SK-N-SH treated with all-trans-retinoic acid at 6 μM for 48 hours (cell line): ENCODE data around the gene BABAM2.

Experiments
- ARNTL ChIP-seq: fragments of 450-650 bp; formaldehyde crosslinking; IDR thresholded peaks from 2 replicates; pipeline ENCODE4 v1.5.0; 2020; ENCODE audit warnings: low read depth, mild to moderate bottlenecking, moderate library complexity, borderline replicate concordance
- CREB5 ChIP-seq: fragments of 250-450 bp; sonication (Bioruptor Pico); IDR thresholded peaks from 2 replicates; pipeline ENCODE4 v1.5.1; 2020; ENCODE audit warnings: low read depth, mild to moderate bottlenecking, moderate library complexity
- GLIS3 ChIP-seq: fragments of 250-450 bp; sonication (Bioruptor Pico); IDR thresholded peaks from 2 replicates; pipeline ENCODE4 v1.5.0; 2020; ENCODE audit warnings: mild to moderate bottlenecking, moderate library complexity
- ISL1 ChIP-seq: fragments of 250-450 bp; sonication (Bioruptor Pico); IDR thresholded peaks from 2 replicates; pipeline ENCODE4 v2.1.2; 2022; ENCODE audit warnings: mild to moderate bottlenecking, moderate library complexity
- OSR1 ChIP-seq: fragments of 250-450 bp; sonication (Bioruptor Pico); IDR thresholded peaks from 2 replicates; pipeline ENCODE4 v1.8.0; 2022; ENCODE audit warnings: moderate library complexity, mild to moderate bottlenecking, inconsistent platforms
- RARB ChIP-seq: fragments of 250-450 bp; sonication (Bioruptor Pico); IDR thresholded peaks from 2 replicates; pipeline ENCODE4 v1.8.0; 2021; ENCODE audit warnings: mild to moderate bottlenecking, moderate library complexity
- SNAI2 ChIP-seq: fragments of 250-450 bp; sonication (Bioruptor Pico); IDR thresholded peaks from 2 replicates; pipeline ENCODE4 v1.5.0; 2020; ENCODE audit warnings: mild to moderate bottlenecking, moderate library complexity
- TCF4 ChIP-seq: fragments of 250-450 bp; sonication (Bioruptor Pico); IDR thresholded peaks from 2 replicates; pipeline ENCODE4 v1.8.0; 2021; ENCODE audit warnings: mild to moderate bottlenecking, moderate library complexity, borderline replicate concordance
- TOX ChIP-seq: fragments of 250-450 bp; sonication (Bioruptor Pico); IDR thresholded peaks from 2 replicates; pipeline ENCODE4 v1.8.0; 2021; ENCODE audit warnings: mild to moderate bottlenecking, moderate library complexity, borderline replicate concordance
- TSHZ2 ChIP-seq: fragments of 250-450 bp; sonication (Bioruptor Pico); IDR thresholded peaks from 2 replicates; pipeline ENCODE4 v1.5.0; 2020; ENCODE audit warnings: mild to moderate bottlenecking, moderate library complexity
- ZC3H10 ChIP-seq: fragments of 250-450 bp; sonication (Bioruptor Pico); IDR thresholded peaks from 2 replicates; pipeline ENCODE4 v1.5.1; 2021; ENCODE audit warnings: mild to moderate bottlenecking, moderate library complexity
- ZFP3 ChIP-seq: fragments of 250-450 bp; sonication (Bioruptor Pico); IDR thresholded peaks from 2 replicates; pipeline ENCODE4 v1.5.0; 2020; ENCODE audit warnings: mild to moderate bottlenecking, moderate library complexity
- TF ChIP-seq, protein P1 (sequence below): fragments of 250-450 bp; sonication (Bioruptor Pico); IDR thresholded peaks from 2 replicates; pipeline ENCODE4 v1.8.0; 2020; ENCODE audit warnings: mild to moderate bottlenecking, moderate library complexity, borderline replicate concordance

- TF ChIP-seq TOX (CRISPR knock-in tag) (no peak), GLIS3 (CRISPR knock-in tag) (no peak), RARB (CRISPR knock-in tag) (no peak), ZFP3 (CRISPR knock-in tag) (no peak), ARNTL (no peak), CREB5 (CRISPR knock-in tag) (no peak), TSHZ2 (CRISPR knock-in tag) (no peak), ZC3H10 (no peak), TCF4 (CRISPR knock-in tag) (no peak), OSR1 (CRISPR knock-in tag) (no peak), SNAI2 (CRISPR knock-in tag) (no peak), ISL1 (CRISPR knock-in tag) (no peak)
- TF ChIP-seq, protein P1, sequence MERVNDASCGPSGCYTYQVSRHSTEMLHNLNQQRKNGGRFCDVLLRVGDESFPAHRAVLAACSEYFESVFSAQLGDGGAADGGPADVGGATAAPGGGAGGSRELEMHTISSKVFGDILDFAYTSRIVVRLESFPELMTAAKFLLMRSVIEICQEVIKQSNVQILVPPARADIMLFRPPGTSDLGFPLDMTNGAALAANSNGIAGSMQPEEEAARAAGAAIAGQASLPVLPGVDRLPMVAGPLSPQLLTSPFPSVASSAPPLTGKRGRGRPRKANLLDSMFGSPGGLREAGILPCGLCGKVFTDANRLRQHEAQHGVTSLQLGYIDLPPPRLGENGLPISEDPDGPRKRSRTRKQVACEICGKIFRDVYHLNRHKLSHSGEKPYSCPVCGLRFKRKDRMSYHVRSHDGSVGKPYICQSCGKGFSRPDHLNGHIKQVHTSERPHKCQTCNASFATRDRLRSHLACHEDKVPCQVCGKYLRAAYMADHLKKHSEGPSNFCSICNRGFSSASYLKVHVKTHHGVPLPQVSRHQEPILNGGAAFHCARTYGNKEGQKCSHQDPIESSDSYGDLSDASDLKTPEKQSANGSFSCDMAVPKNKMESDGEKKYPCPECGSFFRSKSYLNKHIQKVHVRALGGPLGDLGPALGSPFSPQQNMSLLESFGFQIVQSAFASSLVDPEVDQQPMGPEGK (CRISPR knock-in tag): no peak
Observed at GRCh38 chr2:28363686-28364280, 473.3 kb downstream of the BABAM2 start.
